ENCODE data around the gene TSSC4.

- peak; percentile 97 for TF ChIP-seq CTCF (tag by site-specific recombination; IDR thresholded peaks at IDR 0.05)
- no peak for TF ChIP-seq REST (tag by site-specific recombination; IDR thresholded peaks at IDR 0.05)
- no peak for TF ChIP-seq PRDM4 (tag by site-specific recombination; IDR thresholded peaks at IDR 0.05)
- TF ChIP-seq KLF8 (tag by site-specific recombination; IDR thresholded peaks at IDR 0.05) = peak; percentile 75
- peak; percentile 96 for TF ChIP-seq ZEB2 (tag by site-specific recombination; IDR thresholded peaks at IDR 0.05)
- TF ChIP-seq HOXA7 (CRISPR knock-in tag; IDR thresholded peaks at IDR 0.05; ENCODE audit: borderline replicate concordance) = no peak
- TF ChIP-seq ZNF18 (tag by site-specific recombination; IDR thresholded peaks at IDR 0.05) = no peak
- TF ChIP-seq, protein P1, sequence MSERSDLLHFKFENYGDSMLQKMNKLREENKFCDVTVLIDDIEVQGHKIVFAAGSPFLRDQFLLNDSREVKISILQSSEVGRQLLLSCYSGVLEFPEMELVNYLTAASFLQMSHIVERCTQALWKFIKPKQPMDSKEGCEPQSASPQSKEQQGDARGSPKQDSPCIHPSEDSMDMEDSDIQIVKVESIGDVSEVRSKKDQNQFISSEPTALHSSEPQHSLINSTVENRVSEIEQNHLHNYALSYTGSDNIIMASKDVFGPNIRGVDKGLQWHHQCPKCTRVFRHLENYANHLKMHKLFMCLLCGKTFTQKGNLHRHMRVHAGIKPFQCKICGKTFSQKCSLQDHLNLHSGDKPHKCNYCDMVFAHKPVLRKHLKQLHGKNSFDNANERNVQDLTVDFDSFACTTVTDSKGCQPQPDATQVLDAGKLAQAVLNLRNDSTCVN (tag by site-specific recombination; optimal IDR thresholded peaks at IDR 0.05) = peak; percentile 80
- TF ChIP-seq ZNF777 (tag by site-specific recombination; IDR thresholded peaks at IDR 0.05; ENCODE audit: borderline replicate concordance) = no peak
- TF ChIP-seq, protein P2, sequence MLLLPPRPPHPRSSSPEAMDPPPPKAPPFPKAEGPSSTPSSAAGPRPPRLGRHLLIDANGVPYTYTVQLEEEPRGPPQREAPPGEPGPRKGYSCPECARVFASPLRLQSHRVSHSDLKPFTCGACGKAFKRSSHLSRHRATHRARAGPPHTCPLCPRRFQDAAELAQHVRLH (tag by site-specific recombination; IDR thresholded peaks at IDR 0.05) = peak; percentile 100
- TF ChIP-seq ZNF530 (tag by site-specific recombination; IDR thresholded peaks at IDR 0.05; ENCODE audit: low read depth) = no peak
- TF ChIP-seq, protein P3, sequence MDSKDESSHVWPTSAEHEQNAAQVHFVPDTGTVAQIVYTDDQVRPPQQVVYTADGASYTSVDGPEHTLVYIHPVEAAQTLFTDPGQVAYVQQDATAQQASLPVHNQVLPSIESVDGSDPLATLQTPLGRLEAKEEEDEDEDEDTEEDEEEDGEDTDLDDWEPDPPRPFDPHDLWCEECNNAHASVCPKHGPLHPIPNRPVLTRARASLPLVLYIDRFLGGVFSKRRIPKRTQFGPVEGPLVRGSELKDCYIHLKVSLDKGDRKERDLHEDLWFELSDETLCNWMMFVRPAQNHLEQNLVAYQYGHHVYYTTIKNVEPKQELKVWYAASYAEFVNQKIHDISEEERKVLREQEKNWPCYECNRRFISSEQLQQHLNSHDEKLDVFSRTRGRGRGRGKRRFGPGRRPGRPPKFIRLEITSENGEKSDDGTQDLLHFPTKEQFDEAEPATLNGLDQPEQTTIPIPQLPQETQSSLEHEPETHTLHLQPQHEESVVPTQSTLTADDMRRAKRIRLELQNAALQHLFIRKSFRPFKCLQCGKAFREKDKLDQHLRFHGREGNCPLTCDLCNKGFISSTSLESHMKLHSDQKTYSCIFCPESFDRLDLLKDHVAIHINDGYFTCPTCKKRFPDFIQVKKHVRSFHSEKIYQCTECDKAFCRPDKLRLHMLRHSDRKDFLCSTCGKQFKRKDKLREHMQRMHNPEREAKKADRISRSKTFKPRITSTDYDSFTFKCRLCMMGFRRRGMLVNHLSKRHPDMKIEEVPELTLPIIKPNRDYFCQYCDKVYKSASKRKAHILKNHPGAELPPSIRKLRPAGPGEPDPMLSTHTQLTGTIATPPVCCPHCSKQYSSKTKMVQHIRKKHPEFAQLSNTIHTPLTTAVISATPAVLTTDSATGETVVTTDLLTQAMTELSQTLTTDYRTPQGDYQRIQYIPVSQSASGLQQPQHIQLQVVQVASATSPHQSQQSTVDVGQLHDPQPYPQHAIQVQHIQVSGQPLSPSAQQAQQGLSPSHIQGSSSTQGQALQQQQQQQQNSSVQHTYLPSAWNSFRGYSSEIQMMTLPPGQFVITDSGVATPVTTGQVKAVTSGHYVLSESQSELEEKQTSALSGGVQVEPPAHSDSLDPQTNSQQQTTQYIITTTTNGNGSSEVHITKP (tag by site-specific recombination; IDR thresholded peaks at IDR 0.05) = no peak
- no peak for TF ChIP-seq ZNF830 (tag by site-specific recombination; IDR thresholded peaks at IDR 0.05; ENCODE audit: low read depth)
Measured at GRCh38 chr11:2400069-2400761, at the start of gene TSSC4.
